LNCAP (cell line): Measurements from ENCODE around the gene DAD1.

Source experiments
- TF ChIP-seq, protein P1 (sequence below): fragments of 450-650 bp; IDR thresholded peaks from 2 replicates; pipeline ENCODE4 v1.5.1; 2017; ENCODE audit warnings: mild to moderate bottlenecking

Gene DAD1

DNA sequence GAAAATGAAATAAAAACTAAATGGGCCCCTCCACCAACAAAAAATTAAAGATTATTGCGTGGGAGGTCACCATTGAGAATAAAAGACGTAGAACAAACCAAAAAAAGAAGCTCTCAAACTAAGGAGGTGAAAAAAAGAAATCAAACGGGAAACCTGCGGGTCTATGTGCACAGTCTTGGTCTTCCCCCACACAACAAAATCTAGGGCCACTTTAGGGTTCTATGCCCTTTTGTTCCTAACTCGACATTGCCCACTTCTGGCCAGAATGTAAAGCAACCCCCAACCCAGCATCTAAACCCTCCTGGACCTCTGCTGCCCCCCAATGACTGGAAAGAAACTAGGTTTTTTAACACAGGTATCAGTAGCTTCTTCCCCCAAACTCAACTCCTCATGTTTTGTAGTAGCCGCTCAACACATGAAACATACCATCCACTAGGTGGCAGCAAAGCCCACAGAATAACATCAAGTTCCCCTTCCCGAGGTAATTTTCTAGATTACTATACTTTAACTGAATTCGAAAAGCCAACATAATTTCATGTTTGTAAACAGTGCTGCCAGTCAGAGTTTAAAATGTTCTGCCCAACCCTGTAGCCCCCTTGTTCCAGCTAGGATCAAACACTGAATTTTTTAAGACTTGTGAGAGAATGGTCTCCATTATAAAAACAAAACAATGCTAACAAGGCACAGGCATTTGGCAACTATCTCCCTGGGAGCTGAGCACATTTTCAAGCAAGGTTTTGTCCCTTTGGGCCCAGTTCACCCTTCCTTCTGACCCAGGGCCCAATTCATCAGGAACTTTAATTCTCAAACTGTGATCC lies 18.7 kb downstream of the DAD1 start:
- TF ChIP-seq, protein P1, sequence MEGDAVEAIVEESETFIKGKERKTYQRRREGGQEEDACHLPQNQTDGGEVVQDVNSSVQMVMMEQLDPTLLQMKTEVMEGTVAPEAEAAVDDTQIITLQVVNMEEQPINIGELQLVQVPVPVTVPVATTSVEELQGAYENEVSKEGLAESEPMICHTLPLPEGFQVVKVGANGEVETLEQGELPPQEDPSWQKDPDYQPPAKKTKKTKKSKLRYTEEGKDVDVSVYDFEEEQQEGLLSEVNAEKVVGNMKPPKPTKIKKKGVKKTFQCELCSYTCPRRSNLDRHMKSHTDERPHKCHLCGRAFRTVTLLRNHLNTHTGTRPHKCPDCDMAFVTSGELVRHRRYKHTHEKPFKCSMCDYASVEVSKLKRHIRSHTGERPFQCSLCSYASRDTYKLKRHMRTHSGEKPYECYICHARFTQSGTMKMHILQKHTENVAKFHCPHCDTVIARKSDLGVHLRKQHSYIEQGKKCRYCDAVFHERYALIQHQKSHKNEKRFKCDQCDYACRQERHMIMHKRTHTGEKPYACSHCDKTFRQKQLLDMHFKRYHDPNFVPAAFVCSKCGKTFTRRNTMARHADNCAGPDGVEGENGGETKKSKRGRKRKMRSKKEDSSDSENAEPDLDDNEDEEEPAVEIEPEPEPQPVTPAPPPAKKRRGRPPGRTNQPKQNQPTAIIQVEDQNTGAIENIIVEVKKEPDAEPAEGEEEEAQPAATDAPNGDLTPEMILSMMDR = peak; percentile 80

DNA sequence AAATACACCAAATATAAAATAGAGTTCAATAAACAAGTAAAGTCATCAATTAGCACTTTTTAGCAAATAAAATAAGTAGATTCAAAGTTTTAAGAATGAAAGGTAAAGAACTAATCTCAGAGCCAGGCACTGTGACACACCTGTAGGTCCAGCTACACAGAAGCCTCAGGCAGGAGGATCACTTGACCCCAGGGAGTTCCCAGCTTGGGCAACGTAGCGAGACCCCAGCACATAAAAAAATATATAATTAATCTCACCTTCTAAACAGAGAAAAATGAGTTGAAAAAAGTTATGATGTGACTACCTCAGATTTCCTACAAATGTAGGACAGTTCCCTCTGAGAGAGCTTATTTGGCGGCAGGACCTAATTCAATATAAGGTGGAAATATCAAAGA lies 19.3 kb downstream of the DAD1 start:
- TF ChIP-seq, protein P1 = no peak

DNA sequence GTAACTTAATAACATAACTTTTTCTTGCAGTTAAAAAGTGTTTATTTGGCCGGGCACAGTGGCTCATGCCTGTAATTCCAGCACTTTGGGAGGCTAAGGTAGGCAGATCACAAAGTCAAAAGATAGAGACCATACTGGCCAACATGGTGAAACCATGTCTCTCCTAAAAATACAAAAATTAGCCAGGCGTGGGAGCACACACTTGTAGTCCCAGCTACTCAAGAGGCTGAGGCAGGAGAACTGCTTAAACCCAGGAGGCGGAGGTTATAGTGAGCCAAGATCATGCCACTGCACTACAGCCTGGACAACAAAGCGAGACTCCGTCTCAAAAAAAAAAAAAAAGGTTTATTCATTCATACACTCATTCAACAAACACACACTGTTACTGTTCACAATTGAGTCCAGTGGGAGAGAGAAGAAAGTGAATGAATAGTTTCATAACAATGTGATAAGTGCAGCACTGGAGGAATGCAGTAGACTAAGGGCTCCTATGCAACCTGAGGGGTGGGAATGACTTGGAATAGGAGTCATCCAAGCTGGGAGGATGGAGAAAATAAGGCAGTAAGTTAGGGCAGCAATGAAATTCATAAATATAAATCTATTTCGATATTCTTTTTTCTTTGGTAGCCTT lies 19.8 kb downstream of the DAD1 start:
- TF ChIP-seq, protein P1 = no peak

DNA sequence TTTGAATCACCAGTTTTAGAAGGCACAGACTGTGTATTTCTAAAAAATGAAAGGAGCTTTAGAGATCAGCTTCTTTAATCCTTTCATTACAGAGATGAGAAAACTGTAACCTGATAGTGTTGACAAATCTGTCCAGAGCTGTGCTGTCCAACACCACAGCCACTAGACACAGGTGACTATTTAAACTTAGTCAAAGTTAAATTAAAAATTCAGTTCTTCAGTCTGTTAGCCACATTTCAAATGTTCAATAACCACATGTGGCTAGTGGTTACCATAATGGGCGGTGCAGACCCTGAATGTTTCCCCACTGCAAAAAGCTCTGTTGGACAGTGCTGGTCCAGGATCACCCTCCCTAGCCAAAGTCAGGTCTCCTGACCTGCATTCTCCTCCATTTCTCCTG lies 21.6 kb downstream of the DAD1 start:
- TF ChIP-seq, protein P1 = no peak

DNA sequence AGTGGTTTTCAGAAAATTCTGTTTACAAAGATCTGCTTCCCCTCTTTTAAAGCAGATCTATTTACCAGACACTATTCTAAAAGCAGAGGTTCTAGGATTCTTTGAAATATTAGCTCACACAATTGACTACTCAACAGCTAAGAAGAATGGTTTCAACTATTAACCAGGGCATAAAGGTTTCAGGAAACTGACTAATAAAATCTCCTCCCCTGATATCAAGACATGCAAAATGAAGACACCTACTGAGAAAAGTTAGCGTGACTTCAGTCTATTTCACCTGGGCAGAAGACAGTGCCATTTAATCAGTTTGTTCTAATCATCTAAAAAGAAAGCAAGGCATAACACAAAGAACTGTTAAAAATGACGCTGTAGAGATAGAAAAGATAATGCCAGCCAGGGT lies 22.2 kb downstream of the DAD1 start:
- TF ChIP-seq, protein P1 = no peak

DNA sequence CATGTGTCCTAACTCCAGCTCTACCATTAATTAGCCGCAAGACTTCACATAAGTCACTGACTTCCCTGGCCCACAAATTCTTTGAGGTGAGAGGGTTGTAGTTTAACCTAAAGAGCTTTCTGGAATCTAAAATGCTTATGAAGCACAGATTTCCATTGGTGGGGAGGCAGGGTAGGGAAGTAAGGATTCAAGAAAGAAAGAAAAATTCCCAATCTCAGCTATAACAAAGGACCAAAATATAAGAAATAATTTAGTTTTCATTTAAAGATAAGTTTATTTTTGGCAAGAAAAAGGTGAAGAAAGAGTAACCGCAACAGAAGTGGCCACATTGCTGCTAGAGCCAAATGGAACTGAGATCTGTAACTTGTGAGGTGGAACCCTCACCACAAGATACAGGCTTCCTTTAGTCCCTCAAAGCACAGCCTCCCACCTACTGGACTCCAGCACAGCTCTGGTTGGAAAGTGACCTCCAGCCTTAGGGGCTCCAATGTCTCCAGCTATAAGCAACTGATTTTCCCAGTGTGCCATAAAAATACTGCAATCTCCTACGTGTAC lies 23.6 kb downstream of the DAD1 start:
- TF ChIP-seq, protein P1 = no peak

DNA sequence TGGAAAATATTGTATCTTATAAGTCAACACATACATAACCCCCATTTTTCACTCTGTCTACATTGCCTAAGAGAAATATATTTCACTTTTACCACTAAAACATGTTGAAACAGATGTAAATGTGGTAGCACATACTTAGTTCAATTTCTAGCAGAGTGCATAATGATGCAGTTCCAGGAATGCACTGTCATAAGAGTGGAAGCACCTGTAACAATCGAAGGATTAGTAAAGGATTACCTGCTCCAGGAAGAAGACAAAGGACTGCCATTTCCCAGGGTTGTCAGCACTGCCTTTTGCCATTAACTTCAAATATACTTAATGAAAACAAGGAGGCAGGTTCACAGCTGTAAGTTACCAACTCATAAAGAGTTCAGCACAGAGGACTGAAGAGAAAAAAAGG lies 24.6 kb downstream of the DAD1 start:
- TF ChIP-seq, protein P1 = no peak
